HepG2 (cell line): Measurements from ENCODE around the gene ATP2C2. TPM values are rescaled to one million over a fixed set of nuclear protein-coding genes. Genes with fewer than 3 reads are reported as not detected.

Experiments used
- BORCS8-MEF2B ChIP-seq: sonication (generic); formaldehyde crosslinking; IDR thresholded peaks from 2 replicates; pipeline ENCODE4 v1.8.0; 2022; ENCODE audit warnings: mild to moderate bottlenecking, missing genetic modification reagents
- CBX1 ChIP-seq: IDR thresholded peaks from one replicate; pipeline ENCODE4 v1.6.1; 2016; ENCODE audit warnings: antibody characterized with exemption, low read depth
- CREM ChIP-seq, 2 experiments: sonication (generic) in 1 of 2; formaldehyde crosslinking in 1 of 2; IDR thresholded peaks; 2 replicates each; pipeline versions ENCODE4 v1.4.0 to v1.6.1; 2016 to 2020; ENCODE audit warnings: antibody characterized with exemption in 1 of 2, mild to moderate bottlenecking in 1 of 2, missing genetic modification reagents in 1 of 2
- FOXA1 ChIP-seq, 2 experiments: fragments of 450-650 bp in 1 of 2; sonication (generic) in 1 of 2; formaldehyde crosslinking in 1 of 2; IDR thresholded peaks; 2 replicates each; pipeline versions ENCODE4 v1.4.0 to v1.6.1; 2016 to 2020; ENCODE audit warnings: missing genetic modification reagents in 1 of 2
- FOXA3 ChIP-seq: IDR thresholded peaks from 2 replicates; pipeline ENCODE4 v1.6.1; 2016; ENCODE audit warnings: missing genetic modification reagents, missing compliant biosample characterization
- HNRNPK ChIP-seq: fragments of 200-400 bp; formaldehyde crosslinking; IDR thresholded peaks from 2 replicates; pipeline ENCODE4 v1.6.1; 2018; ENCODE audit warnings: low read length, low read depth, moderate library complexity, mild to moderate bottlenecking; ENCODE audit not compliant: poor library complexity, severe bottlenecking
- KDM3A ChIP-seq: IDR thresholded peaks from 2 replicates; pipeline ENCODE4 v1.6.1; 2018; ENCODE audit warnings: low read depth, missing compliant biosample characterization
- MTA3 ChIP-seq: sonication (generic); formaldehyde crosslinking; IDR thresholded peaks from 2 replicates; pipeline ENCODE4 v1.4.0; 2020; ENCODE audit warnings: missing genetic modification reagents
- MTERF4 ChIP-seq: sonication (generic); formaldehyde crosslinking; IDR thresholded peaks from 2 replicates; pipeline ENCODE4 v1.8.0; 2023; ENCODE audit warnings: mild to moderate bottlenecking, missing genetic modification reagents
- MXI1 ChIP-seq: IDR thresholded peaks from 3 replicates; pipeline ENCODE4 v1.6.1; 2012; ENCODE audit warnings: low read depth, low read length, inconsistent platforms, borderline replicate concordance
- PPARG ChIP-seq: conservative IDR thresholded peaks from 2 replicates; pipeline ENCODE4 v1.6.1; 2016; ENCODE audit warnings: missing biosample characterization, missing genetic modification reagents
- RORA ChIP-seq: sonication (generic); formaldehyde crosslinking; IDR thresholded peaks from 2 replicates; pipeline ENCODE4 v1.5.0; 2020; ENCODE audit warnings: mild to moderate bottlenecking, missing genetic modification reagents, moderate library complexity
- SAP130 ChIP-seq: IDR thresholded peaks from 2 replicates; pipeline ENCODE4 v1.6.1; 2016; ENCODE audit warnings: low read depth
- SATB2 ChIP-seq: sonication (generic); formaldehyde crosslinking; IDR thresholded peaks from 2 replicates; pipeline ENCODE4 v1.5.0; 2020; ENCODE audit warnings: missing genetic modification reagents
- ZMYM3 ChIP-seq: sonication (generic); formaldehyde crosslinking; IDR thresholded peaks from 2 replicates; pipeline ENCODE4 v1.5.1; 2020; ENCODE audit warnings: mild to moderate bottlenecking, missing genetic modification reagents
- ZNF142 ChIP-seq: sonication (generic); formaldehyde crosslinking; IDR thresholded peaks from 2 replicates; pipeline ENCODE4 v1.4.0; 2020; ENCODE audit warnings: missing genetic modification reagents
- ZNF282 ChIP-seq: fragments of 450-650 bp; IDR thresholded peaks from 2 replicates; pipeline ENCODE4 v1.6.1; 2018; ENCODE audit not compliant: partially characterized antibody
- ZNF558 ChIP-seq: sonication (generic); formaldehyde crosslinking; IDR thresholded peaks from 2 replicates; pipeline ENCODE4 v1.9.0; 2022; ENCODE audit warnings: mild to moderate bottlenecking, missing genetic modification reagents, borderline replicate concordance
- ZNF589 ChIP-seq: sonication (generic); formaldehyde crosslinking; conservative IDR thresholded peaks from 2 replicates; pipeline ENCODE4 v1.8.0; 2022; ENCODE audit warnings: mild to moderate bottlenecking, moderate library complexity, missing genetic modification reagents
- polyA plus RNA-seq, 8 experiments: library from polyadenylated mRNA; depleted of rRNA in 3 of 8; stranded (reverse) in 7 of 8; unstranded in 1 of 8; fragments of >200 nt; fragmentation: Illumina TruSeq in 4 of 8; extraction: Trizol in 4 of 8; gene quantifications; 2 replicates each; pipeline versions ENCODE4 v1.2.1 to v1.2.3, GENCODE V29; 2011 to 2016; ENCODE audit warnings: low read depth in 4 of 8, missing spikeins in 1 of 8, mixed read lengths in 1 of 8; ENCODE audit not compliant: insufficient read depth in 1 of 8
- total RNA-seq, 5 experiments: library from RNA; depleted of rRNA; stranded (reverse); fragments of >200 nt; fragmentation: Illumina TruSeq; extraction: Trizol; gene quantifications; 2 replicates each; pipeline ENCODE4 v1.2.3, GENCODE V29; 2016; ENCODE audit warnings: low read depth in 1 of 5
- TF ChIP-seq, protein P1 (sequence below): IDR thresholded peaks from 2 replicates; pipeline ENCODE4 v1.6.1; 2016; ENCODE audit warnings: missing genetic modification reagents, missing compliant biosample characterization
- TF ChIP-seq, protein P2 (sequence below): sonication (generic); formaldehyde crosslinking; IDR thresholded peaks from 2 replicates; pipeline ENCODE4 v1.4.0; 2020; ENCODE audit warnings: missing genetic modification reagents, borderline replicate concordance

ATP2C2 gene
- total and polyA plus RNA-seq, 2 of the 13 experiments (the other 11 are each of a cell fraction or from before 2014, with no cell fraction given): 0.07 TPM; not detected in 1

GRCh38 chr16:84414789-84415326 is 46.5 kb downstream of the ATP2C2 start (continued):
- TF ChIP-seq HNRNPK (no peak), RORA (CRISPR knock-in tag) (no peak), FOXA3 (peak; percentile 98), ZNF558 (CRISPR knock-in tag) (no peak), ZMYM3 (CRISPR knock-in tag) (peak; percentile 62; the same call in 1 of the 2 replicates), BORCS8-MEF2B (CRISPR knock-in tag) (peak; percentile 31; the same call in 1 of the 2 replicates), MXI1 (peak; percentile 66; the same call in 1 of the 3 replicates), KDM3A (CRISPR knock-in tag) (peak; percentile 87; the same call in 1 of the 2 replicates), SAP130 (CRISPR knock-in tag) (peak; percentile 87), ZNF589 (CRISPR knock-in tag) (no peak), ZNF282 (no peak), MTERF4 (CRISPR knock-in tag) (no peak), CREM (IDR thresholded peaks at IDR 0.05) (peak; percentile 65), CREM (CRISPR knock-in tag; IDR thresholded peaks at IDR 0.05) (no peak), CBX1 (no peak), FOXA1 (IDR thresholded peaks at IDR 0.05) (no peak), FOXA1 (CRISPR knock-in tag; IDR thresholded peaks at IDR 0.05) (peak; percentile 96), PPARG (CRISPR knock-in tag) (peak; percentile 79), MTA3 (CRISPR knock-in tag) (no peak), SATB2 (CRISPR knock-in tag) (no peak), ZNF142 (0 out of 2 replicates have a peak, but pooled peaks have one; percentile 57)
- TF ChIP-seq, protein P1, sequence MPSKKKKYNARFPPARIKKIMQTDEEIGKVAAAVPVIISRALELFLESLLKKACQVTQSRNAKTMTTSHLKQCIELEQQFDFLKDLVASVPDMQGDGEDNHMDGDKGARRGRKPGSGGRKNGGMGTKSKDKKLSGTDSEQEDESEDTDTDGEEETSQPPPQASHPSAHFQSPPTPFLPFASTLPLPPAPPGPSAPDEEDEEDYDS (CRISPR knock-in tag): peak; percentile 46; the same call in 1 of the 2 replicates
- TF ChIP-seq, protein P2, sequence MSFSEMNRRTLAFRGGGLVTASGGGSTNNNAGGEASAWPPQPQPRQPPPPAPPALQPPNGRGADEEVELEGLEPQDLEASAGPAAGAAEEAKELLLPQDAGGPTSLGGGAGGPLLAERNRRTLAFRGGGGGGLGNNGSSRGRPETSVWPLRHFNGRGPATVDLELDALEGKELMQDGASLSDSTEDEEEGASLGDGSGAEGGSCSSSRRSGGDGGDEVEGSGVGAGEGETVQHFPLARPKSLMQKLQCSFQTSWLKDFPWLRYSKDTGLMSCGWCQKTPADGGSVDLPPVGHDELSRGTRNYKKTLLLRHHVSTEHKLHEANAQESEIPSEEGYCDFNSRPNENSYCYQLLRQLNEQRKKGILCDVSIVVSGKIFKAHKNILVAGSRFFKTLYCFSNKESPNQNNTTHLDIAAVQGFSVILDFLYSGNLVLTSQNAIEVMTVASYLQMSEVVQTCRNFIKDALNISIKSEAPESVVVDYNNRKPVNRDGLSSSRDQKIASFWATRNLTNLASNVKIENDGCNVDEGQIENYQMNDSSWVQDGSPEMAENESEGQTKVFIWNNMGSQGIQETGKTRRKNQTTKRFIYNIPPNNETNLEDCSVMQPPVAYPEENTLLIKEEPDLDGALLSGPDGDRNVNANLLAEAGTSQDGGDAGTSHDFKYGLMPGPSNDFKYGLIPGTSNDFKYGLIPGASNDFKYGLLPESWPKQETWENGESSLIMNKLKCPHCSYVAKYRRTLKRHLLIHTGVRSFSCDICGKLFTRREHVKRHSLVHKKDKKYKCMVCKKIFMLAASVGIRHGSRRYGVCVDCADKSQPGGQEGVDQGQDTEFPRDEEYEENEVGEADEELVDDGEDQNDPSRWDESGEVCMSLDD (CRISPR knock-in tag): peak; percentile 41; the same call in 1 of the 2 replicates
